ENCODE results near the gene NINL. TPM values are rescaled to one million over a fixed set of nuclear protein-coding genes. Genes with fewer than 3 reads are reported as not detected.
"Not testable (repeated sequence)": the region's sequence is repeated elsewhere in the genome, so short reads cannot be mapped to it uniquely, and the experiment has no call there.

Gene NINL
- total and polyA plus RNA-seq, 5 donors, result 3.4 to 7.6 (median 6.1) TPM

DNA sequence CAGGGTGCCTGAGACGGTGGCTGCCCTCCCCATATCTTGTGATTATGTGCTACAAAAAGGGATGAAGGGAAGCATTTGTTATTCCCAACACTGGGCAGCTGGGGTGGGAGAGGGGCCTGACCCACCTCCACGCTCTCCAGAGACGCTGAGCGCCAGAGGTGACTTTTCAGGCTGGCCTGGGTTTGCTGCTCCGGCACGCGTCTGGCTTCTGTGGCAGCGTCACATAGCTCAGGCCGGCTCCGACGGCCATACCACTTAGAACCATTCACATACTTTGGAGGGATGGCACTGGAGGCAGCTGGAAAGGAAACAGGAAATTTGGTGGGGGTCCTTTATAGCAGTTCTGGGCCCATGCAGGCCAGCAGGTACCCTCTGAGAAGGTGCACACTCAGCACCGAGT lies 72.6 kb downstream of the NINL start:
- H3K4me3 ChIP-seq (ENCODE audit: low read length), result no peak overlapping the region
- ATAC-seq (no peak), DNase-seq (no peak)
- no peaks in the 10 kb centered on the region for H3K9me3 ChIP-seq (ENCODE audit: control insufficient read depth, low read length)
- WGBS, result 95% methylated on average over 12 of the region's 12 CpGs
- no peaks in the 10 kb centered on the region for H3K4me1 ChIP-seq (ENCODE audit: control insufficient read depth, insufficient read depth, low read length)
- intact Hi-C loops (cut with DNase I), result no loop called here
- H3K27me3 ChIP-seq (ENCODE audit: control insufficient read depth, insufficient read depth), result no peaks in the 10 kb centered on the region
- H3K27ac ChIP-seq (ENCODE audit: low read length), result no peak overlapping the region

DNA sequence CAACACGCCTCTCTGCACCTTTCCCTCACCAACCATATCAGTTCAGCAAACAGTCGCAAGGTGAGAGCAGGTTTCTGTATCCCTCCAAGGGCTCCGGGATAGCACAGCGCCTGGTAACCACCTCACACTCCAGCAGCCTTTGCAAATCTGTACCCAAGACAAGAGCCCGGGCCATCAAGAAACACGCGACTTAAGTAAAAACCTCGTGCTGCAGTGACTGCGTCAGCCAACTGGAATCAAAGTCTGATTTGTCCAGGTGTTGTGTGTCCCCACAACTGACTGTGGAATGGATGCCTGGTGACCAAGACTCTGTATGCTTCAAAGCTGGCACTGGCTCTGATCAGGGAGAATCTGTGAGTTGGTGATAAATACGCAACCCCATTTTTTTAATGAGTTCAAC lies 74.1 kb downstream of the NINL start:
- DNase-seq, result no peak
- 98% methylated on average over 10 of the region's 10 CpGs for WGBS

DNA sequence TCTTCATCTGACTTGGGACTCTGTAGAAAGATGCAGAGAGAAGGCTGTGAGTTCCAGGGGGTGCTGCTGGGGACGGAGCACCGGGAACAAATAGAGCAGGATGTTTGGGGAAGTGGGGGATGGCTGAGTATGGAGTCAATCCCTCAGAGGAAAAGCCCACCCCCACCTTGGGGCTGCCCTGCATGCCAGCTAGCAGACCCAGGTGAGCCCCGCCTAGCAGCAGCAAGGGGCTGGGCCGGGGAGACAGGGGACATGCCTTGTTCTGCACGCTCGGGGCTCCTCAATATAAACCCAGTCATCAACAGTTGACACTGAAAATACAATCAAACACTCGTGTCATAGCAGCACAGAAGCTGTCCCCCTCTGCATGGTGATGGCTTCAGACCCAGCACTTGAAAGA lies 74.6 kb downstream of the NINL start:
- DNase-seq (no peak), ATAC-seq (no peak)
- Histone ChIP-seq H3K27me3 (ENCODE audit: control insufficient read depth, insufficient read depth) (no peaks in the 10 kb centered on the region), H3K4me3 (ENCODE audit: low read length) (no peak overlapping the region), H3K27ac (ENCODE audit: low read length) (no peak overlapping the region), H3K4me1 (ENCODE audit: control insufficient read depth, insufficient read depth, low read length) (no peaks in the 10 kb centered on the region), H3K9me3 (ENCODE audit: control insufficient read depth, low read length) (no peaks in the 10 kb centered on the region)
- intact Hi-C loops (cut with DNase I), result no loop called here
- WGBS, result 91% methylated on average over 7 of the region's 7 CpGs

More for the DNA sequence above, 74.1 kb downstream of the NINL start:
- Histone ChIP-seq H3K27ac (ENCODE audit: low read length) (no peak overlapping the region), H3K4me3 (ENCODE audit: low read length) (no peak overlapping the region), H3K27me3 (ENCODE audit: control insufficient read depth, insufficient read depth) (no peaks in the 10 kb centered on the region), H3K4me1 (ENCODE audit: control insufficient read depth, insufficient read depth, low read length) (no peaks in the 10 kb centered on the region), H3K9me3 (ENCODE audit: control insufficient read depth, low read length) (no peaks in the 10 kb centered on the region)
- ATAC-seq, result no peak
- intact Hi-C loops (cut with DNase I), result no loop called here

DNA sequence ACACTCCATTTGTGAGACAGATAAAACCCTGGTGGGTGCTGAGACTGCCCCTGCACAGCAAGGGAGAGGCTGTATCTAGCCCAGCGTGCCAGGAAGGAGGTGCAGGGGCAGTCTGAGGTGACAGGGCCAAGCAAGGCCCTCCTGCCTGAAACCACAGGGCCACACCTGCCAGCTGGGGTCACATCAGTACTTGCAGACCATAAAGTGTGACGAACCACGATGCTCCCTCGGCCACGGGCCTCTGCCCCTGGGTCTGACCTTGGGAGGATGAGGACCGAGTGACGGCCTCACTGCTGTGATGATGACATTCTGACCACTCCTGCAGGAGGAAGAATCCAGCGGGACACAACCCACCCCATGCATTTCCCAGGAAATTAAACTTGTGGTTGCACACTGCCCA lies 75.1 kb downstream of the NINL start:
- no peak for ATAC-seq
- DNase-seq, result peak in 1 of 3 donors; percentile 40
- WGBS, result 92% methylated on average over 8 of the region's 8 CpGs
- Histone ChIP-seq H3K9me3 (ENCODE audit: control insufficient read depth, low read length) (no peaks in the 10 kb centered on the region), H3K4me1 (ENCODE audit: control insufficient read depth, insufficient read depth, low read length) (no peaks in the 10 kb centered on the region), H3K27me3 (ENCODE audit: control insufficient read depth, insufficient read depth) (no peaks in the 10 kb centered on the region), H3K4me3 (ENCODE audit: low read length) (no peak overlapping the region), H3K27ac (ENCODE audit: low read length) (no peak overlapping the region)
- intact Hi-C loops (cut with DNase I), result no loop called here

DNA sequence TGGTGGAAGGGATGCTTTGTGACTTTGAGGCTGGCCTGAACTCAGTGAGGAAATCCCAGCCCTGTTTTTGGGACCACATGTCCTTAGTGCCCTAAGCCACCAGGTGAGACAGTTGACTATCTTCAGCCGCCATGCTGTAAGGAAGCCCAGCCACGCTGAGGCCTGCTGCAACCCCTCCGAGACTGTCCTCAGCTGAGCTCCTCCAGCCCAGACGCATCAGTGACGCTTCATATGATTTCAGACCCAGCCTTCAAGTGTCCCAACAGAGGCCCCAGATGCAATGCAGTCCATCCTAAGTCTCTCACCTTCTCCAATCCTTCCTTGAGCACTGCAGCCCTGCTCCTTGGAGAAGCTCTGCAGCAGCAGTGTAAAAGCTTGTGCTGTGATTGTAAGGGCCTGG lies 76.2 kb downstream of the NINL start:
- Histone ChIP-seq H3K27me3 (ENCODE audit: control insufficient read depth, insufficient read depth) (no peaks in the 10 kb centered on the region), H3K4me3 (ENCODE audit: low read length) (no peak overlapping the region), H3K9me3 (ENCODE audit: control insufficient read depth, low read length) (no peaks in the 10 kb centered on the region), H3K4me1 (ENCODE audit: control insufficient read depth, insufficient read depth, low read length) (no peaks in the 10 kb centered on the region), H3K27ac (ENCODE audit: low read length) (no peak overlapping the region)
- DNase-seq (no peak), ATAC-seq (no peak)
- intact Hi-C loops (cut with DNase I), result no loop called here
- 96% methylated on average over 5 of the region's 5 CpGs for WGBS

DNA sequence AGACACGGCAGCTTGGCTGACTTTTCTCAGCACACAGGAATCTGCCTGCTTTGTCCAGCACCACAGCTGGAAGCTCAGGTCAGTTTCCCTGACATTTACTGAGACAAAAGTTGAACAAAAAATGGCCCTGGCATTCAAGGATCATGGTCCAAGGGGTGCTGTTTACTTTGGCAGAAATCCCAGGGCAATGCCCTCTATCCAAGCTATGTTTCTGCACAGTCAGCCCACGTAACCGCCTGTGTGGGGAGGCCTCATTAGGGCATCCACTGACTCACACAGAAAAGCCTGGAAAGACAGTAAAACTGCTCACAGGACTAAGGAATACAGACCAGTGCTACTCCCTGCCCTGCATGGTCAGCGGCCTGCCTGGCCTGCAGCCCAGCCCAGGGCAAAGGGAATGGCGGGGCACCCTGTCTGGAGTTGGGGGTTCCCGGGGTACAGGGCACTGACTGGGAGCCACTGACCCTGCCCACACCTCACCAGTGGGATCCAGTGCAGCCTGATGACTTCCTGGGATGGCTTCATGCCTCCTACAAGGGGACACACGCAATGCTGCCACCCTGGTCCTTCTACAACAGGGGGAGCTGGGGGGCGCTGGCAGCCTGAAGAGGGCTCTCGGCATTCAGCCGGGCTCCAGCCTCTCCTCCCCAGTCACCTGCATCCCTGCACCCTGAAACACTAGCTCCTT lies 77.1 kb downstream of the NINL start:
- WGBS, result 89% methylated on average over 10 of the region's 10 CpGs
- ATAC-seq, result peak; percentile 33 to 48
- intact Hi-C loops (cut with DNase I), result no loop called here
- no peak overlapping the region for H3K4me3 ChIP-seq (ENCODE audit: low read length)
- no peaks in the 10 kb centered on the region for H3K9me3 ChIP-seq (ENCODE audit: control insufficient read depth, low read length)
- no peaks in the 10 kb centered on the region for H3K4me1 ChIP-seq (ENCODE audit: control insufficient read depth, insufficient read depth, low read length)
- DNase-seq, result peak in 2 of 3 donors; percentile 28 to 29
- H3K27me3 ChIP-seq (ENCODE audit: control insufficient read depth, insufficient read depth), result no peaks in the 10 kb centered on the region
- no peak overlapping the region for H3K27ac ChIP-seq (ENCODE audit: low read length)

DNA sequence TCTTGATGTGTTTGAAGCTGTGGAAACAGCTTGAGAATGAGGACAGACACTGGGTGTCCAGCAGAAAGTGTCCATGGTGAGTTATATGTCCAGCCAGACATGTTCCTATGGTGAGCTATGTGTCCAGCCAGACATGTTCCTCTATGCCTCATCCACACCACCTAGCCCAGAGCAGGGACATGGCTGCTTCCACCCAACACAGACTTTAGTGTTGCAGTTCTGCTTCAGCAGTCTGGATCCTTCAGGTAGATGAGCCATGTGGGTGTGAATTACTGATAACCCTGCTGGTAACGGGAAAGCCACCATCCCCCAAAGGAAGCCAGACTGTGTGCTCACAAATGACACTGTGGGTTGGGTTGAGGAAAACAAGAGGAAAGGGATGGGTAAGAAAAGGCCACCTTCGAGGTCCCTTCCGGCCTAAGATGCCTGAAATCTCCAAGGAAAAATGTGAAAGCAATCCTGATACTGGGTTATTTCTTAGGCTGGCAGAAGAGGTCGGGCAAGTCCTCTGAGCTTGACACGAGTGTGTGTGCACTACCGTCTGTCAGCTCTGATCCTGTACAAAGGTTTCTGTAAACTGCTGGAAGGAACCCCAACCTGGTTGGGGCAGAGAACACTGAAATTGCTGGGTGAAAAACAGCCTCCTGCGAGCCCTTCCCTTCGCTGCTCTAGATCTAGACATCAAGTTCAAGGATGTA lies 77.8 kb downstream of the NINL start:
- H3K4me3 ChIP-seq (ENCODE audit: low read length), result no peak overlapping the region
- no peaks in the 10 kb centered on the region for H3K27me3 ChIP-seq (ENCODE audit: control insufficient read depth, insufficient read depth)
- WGBS, result 78% methylated on average over 8 of the region's 8 CpGs
- no peaks in the 10 kb centered on the region for H3K9me3 ChIP-seq (ENCODE audit: control insufficient read depth, low read length)
- H3K4me1 ChIP-seq (ENCODE audit: control insufficient read depth, insufficient read depth, low read length), result no peaks in the 10 kb centered on the region
- DNase-seq (no peak), ATAC-seq (no peak)
- no peak overlapping the region for H3K27ac ChIP-seq (ENCODE audit: low read length)
- intact Hi-C loops (cut with DNase I), result no loop called here

DNA sequence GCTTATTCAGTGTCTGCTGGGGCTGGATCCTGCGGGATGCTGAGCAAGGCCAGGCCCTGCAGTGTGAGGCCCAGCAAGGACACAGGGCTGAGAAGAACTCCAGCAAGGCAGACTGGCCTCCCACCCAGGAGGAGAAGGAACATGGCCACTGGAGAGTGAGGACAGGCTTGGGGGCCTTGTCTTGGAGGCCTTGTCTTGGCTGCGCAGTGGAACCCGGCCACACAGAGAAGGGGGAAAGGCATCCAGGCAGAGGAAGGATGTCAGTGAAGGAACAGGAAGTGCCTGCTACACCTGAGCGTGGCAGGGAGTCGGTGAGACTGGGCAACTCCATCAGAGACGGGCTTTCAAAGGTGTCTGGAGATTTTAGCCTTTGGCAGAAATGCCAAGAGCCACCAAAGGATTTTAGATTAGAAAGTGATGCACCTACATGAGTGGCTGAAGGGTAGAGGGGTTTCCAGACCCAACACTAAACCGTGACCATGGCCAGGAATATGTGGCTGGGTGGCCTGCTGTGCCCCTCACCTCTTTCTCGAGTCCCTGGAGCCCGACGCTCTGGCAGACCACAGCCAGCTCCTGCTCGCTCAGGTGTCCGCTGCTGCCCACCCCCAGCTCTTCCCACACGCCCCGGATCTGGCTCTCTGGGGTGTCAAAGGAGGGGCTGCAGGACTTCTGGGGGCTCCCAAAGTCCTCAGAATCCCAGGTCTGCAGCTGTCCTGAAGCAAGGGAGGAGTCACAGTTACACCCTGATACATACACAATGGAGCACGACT lies 80.8 kb downstream of the NINL start:
- intact Hi-C loops (cut with DNase I), result no loop called here
- H3K27me3 ChIP-seq (ENCODE audit: control insufficient read depth, insufficient read depth), result no peaks in the 10 kb centered on the region
- WGBS, result 93% methylated on average over 15 of the region's 15 CpGs
- DNase-seq, result no peak
- no peak for ATAC-seq
- no peak overlapping the region for H3K27ac ChIP-seq (ENCODE audit: low read length)
- no peaks in the 10 kb centered on the region for H3K9me3 ChIP-seq (ENCODE audit: control insufficient read depth, low read length)
- H3K4me3 ChIP-seq (ENCODE audit: low read length), result no peak overlapping the region
- no peaks in the 10 kb centered on the region for H3K4me1 ChIP-seq (ENCODE audit: control insufficient read depth, insufficient read depth, low read length)

DNA sequence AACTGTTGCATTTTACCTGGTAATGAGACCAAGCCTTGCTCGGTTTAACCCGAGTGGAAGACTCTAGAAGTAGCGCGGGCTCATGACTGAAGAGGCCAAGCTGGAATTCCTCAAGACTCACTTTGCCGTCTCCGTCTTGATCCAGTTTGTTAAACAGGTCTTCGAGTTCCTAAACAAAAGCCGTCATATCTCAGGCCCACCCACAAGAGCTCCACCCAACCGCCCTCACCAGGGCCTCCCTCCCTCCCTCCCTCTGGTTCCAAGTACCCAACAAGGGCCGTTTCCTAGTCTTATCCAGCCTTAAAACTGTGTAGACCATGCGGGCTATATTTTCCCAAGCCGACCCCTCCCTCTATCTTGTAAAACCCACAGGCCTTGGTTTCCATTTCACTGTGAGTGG lies 81.4 kb downstream of the NINL start:
- Histone ChIP-seq H3K4me1 (ENCODE audit: control insufficient read depth, insufficient read depth, low read length) (no peaks in the 10 kb centered on the region), H3K27ac (ENCODE audit: low read length) (no peak overlapping the region), H3K27me3 (ENCODE audit: control insufficient read depth, insufficient read depth) (no peaks in the 10 kb centered on the region), H3K4me3 (ENCODE audit: low read length) (no peak overlapping the region), H3K9me3 (ENCODE audit: control insufficient read depth, low read length) (no peaks in the 10 kb centered on the region)
- ATAC-seq (no peak), DNase-seq (no peak)
- intact Hi-C loops (cut with DNase I), result no loop called here
- WGBS, result 93% methylated on average over 12 of the region's 12 CpGs

DNA sequence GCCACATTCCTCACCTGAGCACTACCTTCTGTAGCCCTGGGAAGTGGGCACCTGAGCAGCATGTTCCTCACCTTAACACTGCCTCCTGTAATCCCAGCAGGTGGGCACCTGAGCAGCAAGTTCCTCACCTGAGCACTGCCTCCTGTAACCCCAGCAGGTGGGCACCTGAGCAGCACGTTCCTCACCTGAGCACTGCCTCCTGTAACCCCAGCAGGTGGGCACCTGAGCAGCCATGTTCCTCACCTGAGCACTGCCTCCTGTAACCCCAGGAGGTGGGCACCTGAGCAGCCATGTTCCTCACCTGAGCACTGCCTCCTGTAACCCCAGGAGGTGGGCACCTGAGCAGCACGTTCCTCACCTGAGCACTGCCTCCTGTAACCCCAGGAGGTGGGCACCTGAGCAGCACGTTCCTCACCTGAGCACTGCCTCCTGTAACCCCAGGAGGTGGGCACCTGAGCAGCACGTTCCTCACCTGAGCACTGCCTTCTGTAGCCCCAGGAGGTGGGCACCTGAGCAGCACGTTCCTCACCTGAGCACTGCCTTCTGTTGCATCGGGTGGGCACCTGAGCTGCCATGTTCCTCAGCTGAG lies 82.2 kb downstream of the NINL start:
- H3K9me3 ChIP-seq (ENCODE audit: control insufficient read depth, low read length); DNase-seq; H3K4me3 ChIP-seq (ENCODE audit: low read length); intact Hi-C loops (cut with DNase I); H3K27ac ChIP-seq (ENCODE audit: low read length); H3K27me3 ChIP-seq (ENCODE audit: control insufficient read depth, insufficient read depth); H3K4me1 ChIP-seq (ENCODE audit: control insufficient read depth, insufficient read depth, low read length); ATAC-seq: not testable (repeated sequence)
- 91% methylated on average over 6 of the region's 6 CpGs for WGBS

DNA sequence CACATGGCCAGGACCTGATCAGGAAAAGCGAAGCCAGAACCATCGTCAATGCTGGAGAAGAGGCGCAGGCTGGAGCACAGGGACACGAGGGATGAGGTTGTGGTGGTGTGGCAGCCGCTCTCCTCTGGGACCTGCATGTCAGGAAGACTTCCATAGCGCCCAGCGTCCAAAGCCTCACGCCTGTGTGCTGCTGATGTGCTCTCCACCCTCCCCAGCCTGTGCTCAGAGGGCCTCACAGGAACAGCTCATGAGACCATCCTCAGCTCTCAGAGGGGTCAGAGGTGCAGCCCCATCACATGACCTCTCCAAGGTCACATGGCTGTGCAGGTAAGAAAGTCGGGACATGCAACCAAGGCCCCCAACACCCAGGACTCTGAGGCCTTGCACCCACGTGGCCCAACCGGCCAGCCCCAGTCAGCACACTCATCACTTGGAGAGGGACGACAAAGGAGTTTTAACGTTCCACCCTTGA lies 84.4 kb downstream of the NINL start:
- H3K4me1 ChIP-seq (ENCODE audit: control insufficient read depth, insufficient read depth, low read length), result no peaks in the 10 kb centered on the region
- ATAC-seq (no peak), DNase-seq (no peak)

More for the DNA sequence above, 84.4 kb downstream of the NINL start:
- no peaks in the 10 kb centered on the region for H3K27me3 ChIP-seq (ENCODE audit: control insufficient read depth, insufficient read depth)
- no peak overlapping the region for H3K27ac ChIP-seq (ENCODE audit: low read length)
- intact Hi-C loops (cut with DNase I), result no loop called here
- WGBS, result 90% methylated on average over 13 of the region's 13 CpGs
- H3K4me3 ChIP-seq (ENCODE audit: low read length), result no peak overlapping the region
- H3K9me3 ChIP-seq (ENCODE audit: control insufficient read depth, low read length), result no peaks in the 10 kb centered on the region

Data from right cardiac atrium (tissue), 5 donors.